GM19438 (cell line): ENCODE measurements around the gene HOXC13.

Experiments used
- ATAC-seq: cut with Tn5 transposase; IDR thresholded peaks from one replicate; pipeline ENCODE4 v1.9.1; 2021; ENCODE audit warnings: low read depth; ENCODE audit not compliant: unreplicated experiment

Gene HOXC13

GRCh38 chr12:53938326-53939140, at the start of gene HOXC13:
Gene HOXC13 (plus strand): TSS chr12:53938831. CDS start chr12:53938907, 76 bp downstream.
- no peak for ATAC-seq

- ATAC-seq: no peak
Observed at GRCh38 chr12:53890081-53890480, 48.5 kb upstream of the HOXC13 start.

GRCh38 chr12:53892762-53893395, 45.8 kb upstream of the HOXC13 start:
- ATAC-seq: no peak

- ATAC-seq: no peak
Observed at GRCh38 chr12:53899230-53899629, 39.4 kb upstream of the HOXC13 start.

GRCh38 chr12:53907103-53907502, 31.5 kb upstream of the HOXC13 start:
- ATAC-seq: no peak

GRCh38 chr12:53916788-53917655, 21.6 kb upstream of the HOXC13 start:
- ATAC-seq: no peak

GRCh38 chr12:53924521-53925405, 13.9 kb upstream of the HOXC13 start:
- ATAC-seq: no peak

- no peak for ATAC-seq
Observed at GRCh38 chr12:53927220-53928029, 11.2 kb upstream of the HOXC13 start.

GRCh38 chr12:53928054-53928835, 10.4 kb upstream of the HOXC13 start:
- ATAC-seq: no peak

GRCh38 chr12:53929527-53929926, 9.1 kb upstream of the HOXC13 start:
- ATAC-seq: no peak

GRCh38 chr12:53930591-53931255, 7.9 kb upstream of the HOXC13 start:
- no peak for ATAC-seq

GRCh38 chr12:53931844-53932581, 6.6 kb upstream of the HOXC13 start:
- no peak for ATAC-seq

GRCh38 chr12:53932915-53933314, 5.7 kb upstream of the HOXC13 start:
- ATAC-seq: no peak

GRCh38 chr12:53935383-53936341, 3.0 kb upstream of the HOXC13 start:
- ATAC-seq: no peak

- ATAC-seq: no peak
Observed at GRCh38 chr12:53937099-53937498, 1.5 kb upstream of the HOXC13 start.

- no peak for ATAC-seq
Observed at GRCh38 chr12:53937596-53938325, 870 bp upstream of the HOXC13 start.
